WTC11 (cell line): ENCODE data around the gene NCKIPSD. TPM values are rescaled to one million over a fixed set of nuclear protein-coding genes. Genes with fewer than 3 reads are reported as not detected.
A peak's percentile ranks its signal among the peaks of the same experiment; 100 is the strongest.

ENCODE experiments used
- ATF1 ChIP-seq: sonication (generic); formaldehyde crosslinking; IDR thresholded peaks from 2 replicates; pipeline ENCODE4 v1.8.1; 2023; ENCODE audit warnings: mild to moderate bottlenecking, moderate library complexity, missing genetic modification reagents
- CBFB ChIP-seq: sonication (generic); formaldehyde crosslinking; IDR thresholded peaks from 2 replicates; pipeline ENCODE4 v1.8.1; 2022; ENCODE audit warnings: mild to moderate bottlenecking, low read depth, missing genetic modification reagents
- CREB1 ChIP-seq: sonication (generic); formaldehyde crosslinking; IDR thresholded peaks from 2 replicates; pipeline ENCODE4 v1.8.0; 2023; ENCODE audit warnings: mild to moderate bottlenecking, missing genetic modification reagents
- FOXK1 ChIP-seq: sonication (generic); formaldehyde crosslinking; IDR thresholded peaks from 2 replicates; pipeline ENCODE4 v1.8.0; 2022; ENCODE audit warnings: mild to moderate bottlenecking, moderate library complexity, missing genetic modification reagents
- JAZF1 ChIP-seq: fragments of 250-450 bp; sonication (Bioruptor Pico); IDR thresholded peaks from 2 replicates; pipeline ENCODE4 v1.9.0; 2021; ENCODE audit warnings: moderate library complexity, mild to moderate bottlenecking, inconsistent platforms
- JUN ChIP-seq: sonication (generic); formaldehyde crosslinking; IDR thresholded peaks from 2 replicates; pipeline ENCODE4 v1.8.0; 2023; ENCODE audit warnings: mild to moderate bottlenecking, missing genetic modification reagents
- PRRX2 ChIP-seq: fragments of 250-450 bp; sonication (Bioruptor Pico); IDR thresholded peaks from 2 replicates; pipeline ENCODE4 v1.8.0; 2021; ENCODE audit warnings: mild to moderate bottlenecking
- SMAD4 ChIP-seq: sonication (generic); formaldehyde crosslinking; IDR thresholded peaks from 2 replicates; pipeline ENCODE4 v1.8.0; 2022; ENCODE audit warnings: mild to moderate bottlenecking, missing genetic modification reagents
- SP1 ChIP-seq: sonication (generic); formaldehyde crosslinking; conservative IDR thresholded peaks from 2 replicates; pipeline ENCODE4 v1.8.1; 2022; ENCODE audit warnings: missing genetic modification reagents
- TP53 ChIP-seq: sonication (generic); formaldehyde crosslinking; IDR thresholded peaks from 2 replicates; pipeline ENCODE4 v1.8.1; 2023; ENCODE audit warnings: mild to moderate bottlenecking, missing genetic modification reagents
- ZNF138 ChIP-seq: sonication (generic); formaldehyde crosslinking; conservative IDR thresholded peaks from 2 replicates; pipeline ENCODE4 v1.8.1; 2022; ENCODE audit warnings: mild to moderate bottlenecking, moderate library complexity, missing genetic modification reagents
- total RNA-seq: library from RNA; stranded (reverse); gene quantifications from 3 replicates; pipeline ENCODE4 v1.2.3, GENCODE V29; 2021
- TF ChIP-seq, protein P1 (sequence below): sonication (generic); formaldehyde crosslinking; IDR thresholded peaks from 2 replicates; pipeline ENCODE4 v1.8.0; 2022; ENCODE audit warnings: mild to moderate bottlenecking, missing genetic modification reagents
- TF ChIP-seq, protein P2 (sequence below): sonication (generic); formaldehyde crosslinking; IDR thresholded peaks from 2 replicates; pipeline ENCODE4 v1.8.1; 2022; ENCODE audit warnings: mild to moderate bottlenecking, moderate library complexity, missing genetic modification reagents
- TF ChIP-seq, protein P3 (sequence below): sonication (generic); formaldehyde crosslinking; IDR thresholded peaks from 2 replicates; pipeline ENCODE4 v1.8.1; 2023; ENCODE audit warnings: mild to moderate bottlenecking, missing genetic modification reagents
- TF ChIP-seq, protein P4 (sequence below): fragments of 250-450 bp; sonication (Bioruptor Pico); IDR thresholded peaks from 2 replicates; pipeline ENCODE4 v1.9.0; 2021; ENCODE audit warnings: mild to moderate bottlenecking
- TF ChIP-seq, protein P5 (sequence below): sonication (generic); formaldehyde crosslinking; IDR thresholded peaks from 2 replicates; pipeline ENCODE4 v1.8.0; 2023; ENCODE audit warnings: missing genetic modification reagents, mild to moderate bottlenecking, borderline replicate concordance
- TF ChIP-seq, protein P6 (sequence below): fragments of 250-450 bp; sonication (Bioruptor Pico); IDR thresholded peaks from 2 replicates; pipeline ENCODE4 v1.9.0; 2021; ENCODE audit warnings: mild to moderate bottlenecking
- TF ChIP-seq, protein P7 (sequence below): sonication (generic); formaldehyde crosslinking; IDR thresholded peaks from 2 replicates; pipeline ENCODE4 v1.8.1; 2023; ENCODE audit warnings: mild to moderate bottlenecking, missing genetic modification reagents, borderline replicate concordance
- TF ChIP-seq, protein P8 (sequence below): sonication (generic); formaldehyde crosslinking; IDR thresholded peaks from 2 replicates; pipeline ENCODE4 v1.8.0; 2022; ENCODE audit warnings: mild to moderate bottlenecking, missing genetic modification reagents
- TF ChIP-seq, protein P9 (sequence below): sonication (generic); formaldehyde crosslinking; IDR thresholded peaks from 2 replicates; pipeline ENCODE4 v1.8.1; 2022; ENCODE audit warnings: low read depth, mild to moderate bottlenecking, moderate library complexity, missing genetic modification reagents, borderline replicate concordance

Gene NCKIPSD
- total RNA-seq, 1 experiment from 2014 or later, result 40.1 TPM

DNA sequence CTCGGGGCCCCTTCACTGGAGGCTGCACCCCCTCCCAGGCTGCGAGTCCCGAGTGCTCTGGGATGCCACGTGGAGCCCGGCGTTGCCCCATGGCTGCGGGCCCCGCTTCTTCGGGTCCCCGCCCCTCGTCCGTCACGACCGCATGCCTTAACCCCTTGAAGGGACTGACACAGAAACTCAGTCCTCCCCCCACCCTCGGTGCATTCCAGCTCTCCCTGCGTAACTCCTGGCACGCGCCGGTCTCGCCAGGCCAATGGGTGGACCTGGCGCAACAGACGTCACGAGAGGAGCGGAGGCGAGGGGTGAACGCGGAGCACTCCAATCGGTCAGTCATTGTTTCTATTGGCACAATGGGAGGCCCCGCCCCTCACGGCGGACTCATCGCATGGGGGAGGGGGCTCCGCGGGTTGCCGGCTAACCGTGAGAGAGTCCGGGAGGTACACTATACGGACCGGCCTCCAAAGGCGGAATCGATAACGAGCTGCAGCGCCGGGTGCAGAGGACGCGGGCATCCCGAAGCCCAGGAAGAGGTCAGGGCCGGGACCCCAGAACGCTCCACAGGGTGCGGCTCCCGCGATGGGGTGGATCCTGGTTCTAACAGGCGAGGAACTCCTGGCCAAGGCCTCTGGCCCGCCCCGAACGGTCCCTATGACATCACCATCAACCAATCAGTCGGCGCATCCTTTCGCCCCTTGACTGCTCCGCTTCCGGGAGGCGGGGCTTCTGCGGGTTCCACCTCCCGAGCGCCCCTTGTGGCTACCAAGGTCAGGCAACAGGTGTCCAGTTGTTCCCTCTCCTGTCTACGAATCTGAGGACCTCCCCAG lies 22.0 kb downstream of the NCKIPSD start (continued):
- TF ChIP-seq JAZF1 (CRISPR knock-in tag) (no peak), JUN (peak; percentile 36; the same call in 1 of the 2 replicates), ATF1 (CRISPR knock-in tag) (0 out of 2 replicates have a peak, but pooled peaks have one; percentile 61), CREB1 (CRISPR knock-in tag) (peak; percentile 15; the same call in 1 of the 2 replicates), ZNF138 (CRISPR knock-in tag) (peak; percentile 83; the same call in 1 of the 2 replicates), SMAD4 (CRISPR knock-in tag) (no peak), PRRX2 (CRISPR knock-in tag) (no peak; the same call in 1 of the 2 replicates), SP1 (CRISPR knock-in tag) (peak; percentile 86), FOXK1 (CRISPR knock-in tag) (peak; percentile 96), CBFB (CRISPR knock-in tag) (peak; percentile 52; the same call in 1 of the 2 replicates), TP53 (CRISPR knock-in tag) (peak; percentile 95)
- TF ChIP-seq, protein P1, sequence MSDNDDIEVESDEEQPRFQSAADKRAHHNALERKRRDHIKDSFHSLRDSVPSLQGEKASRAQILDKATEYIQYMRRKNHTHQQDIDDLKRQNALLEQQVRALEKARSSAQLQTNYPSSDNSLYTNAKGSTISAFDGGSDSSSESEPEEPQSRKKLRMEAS (CRISPR knock-in tag), result peak; percentile 98
- TF ChIP-seq, protein P2, sequence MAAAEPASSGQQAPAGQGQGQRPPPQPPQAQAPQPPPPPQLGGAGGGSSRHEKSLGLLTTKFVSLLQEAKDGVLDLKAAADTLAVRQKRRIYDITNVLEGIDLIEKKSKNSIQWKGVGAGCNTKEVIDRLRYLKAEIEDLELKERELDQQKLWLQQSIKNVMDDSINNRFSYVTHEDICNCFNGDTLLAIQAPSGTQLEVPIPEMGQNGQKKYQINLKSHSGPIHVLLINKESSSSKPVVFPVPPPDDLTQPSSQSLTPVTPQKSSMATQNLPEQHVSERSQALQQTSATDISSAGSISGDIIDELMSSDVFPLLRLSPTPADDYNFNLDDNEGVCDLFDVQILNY (CRISPR knock-in tag), result peak; percentile 85
- TF ChIP-seq, protein P3, sequence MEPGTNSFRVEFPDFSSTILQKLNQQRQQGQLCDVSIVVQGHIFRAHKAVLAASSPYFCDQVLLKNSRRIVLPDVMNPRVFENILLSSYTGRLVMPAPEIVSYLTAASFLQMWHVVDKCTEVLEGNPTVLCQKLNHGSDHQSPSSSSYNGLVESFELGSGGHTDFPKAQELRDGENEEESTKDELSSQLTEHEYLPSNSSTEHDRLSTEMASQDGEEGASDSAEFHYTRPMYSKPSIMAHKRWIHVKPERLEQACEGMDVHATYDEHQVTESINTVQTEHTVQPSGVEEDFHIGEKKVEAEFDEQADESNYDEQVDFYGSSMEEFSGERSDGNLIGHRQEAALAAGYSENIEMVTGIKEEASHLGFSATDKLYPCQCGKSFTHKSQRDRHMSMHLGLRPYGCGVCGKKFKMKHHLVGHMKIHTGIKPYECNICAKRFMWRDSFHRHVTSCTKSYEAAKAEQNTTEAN (CRISPR knock-in tag), result peak; percentile 98
- TF ChIP-seq, protein P4, sequence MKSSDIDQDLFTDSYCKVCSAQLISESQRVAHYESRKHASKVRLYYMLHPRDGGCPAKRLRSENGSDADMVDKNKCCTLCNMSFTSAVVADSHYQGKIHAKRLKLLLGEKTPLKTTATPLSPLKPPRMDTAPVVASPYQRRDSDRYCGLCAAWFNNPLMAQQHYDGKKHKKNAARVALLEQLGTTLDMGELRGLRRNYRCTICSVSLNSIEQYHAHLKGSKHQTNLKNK (CRISPR knock-in tag), result no peak; the same call in 1 of the 2 replicates
- TF ChIP-seq, protein P5, sequence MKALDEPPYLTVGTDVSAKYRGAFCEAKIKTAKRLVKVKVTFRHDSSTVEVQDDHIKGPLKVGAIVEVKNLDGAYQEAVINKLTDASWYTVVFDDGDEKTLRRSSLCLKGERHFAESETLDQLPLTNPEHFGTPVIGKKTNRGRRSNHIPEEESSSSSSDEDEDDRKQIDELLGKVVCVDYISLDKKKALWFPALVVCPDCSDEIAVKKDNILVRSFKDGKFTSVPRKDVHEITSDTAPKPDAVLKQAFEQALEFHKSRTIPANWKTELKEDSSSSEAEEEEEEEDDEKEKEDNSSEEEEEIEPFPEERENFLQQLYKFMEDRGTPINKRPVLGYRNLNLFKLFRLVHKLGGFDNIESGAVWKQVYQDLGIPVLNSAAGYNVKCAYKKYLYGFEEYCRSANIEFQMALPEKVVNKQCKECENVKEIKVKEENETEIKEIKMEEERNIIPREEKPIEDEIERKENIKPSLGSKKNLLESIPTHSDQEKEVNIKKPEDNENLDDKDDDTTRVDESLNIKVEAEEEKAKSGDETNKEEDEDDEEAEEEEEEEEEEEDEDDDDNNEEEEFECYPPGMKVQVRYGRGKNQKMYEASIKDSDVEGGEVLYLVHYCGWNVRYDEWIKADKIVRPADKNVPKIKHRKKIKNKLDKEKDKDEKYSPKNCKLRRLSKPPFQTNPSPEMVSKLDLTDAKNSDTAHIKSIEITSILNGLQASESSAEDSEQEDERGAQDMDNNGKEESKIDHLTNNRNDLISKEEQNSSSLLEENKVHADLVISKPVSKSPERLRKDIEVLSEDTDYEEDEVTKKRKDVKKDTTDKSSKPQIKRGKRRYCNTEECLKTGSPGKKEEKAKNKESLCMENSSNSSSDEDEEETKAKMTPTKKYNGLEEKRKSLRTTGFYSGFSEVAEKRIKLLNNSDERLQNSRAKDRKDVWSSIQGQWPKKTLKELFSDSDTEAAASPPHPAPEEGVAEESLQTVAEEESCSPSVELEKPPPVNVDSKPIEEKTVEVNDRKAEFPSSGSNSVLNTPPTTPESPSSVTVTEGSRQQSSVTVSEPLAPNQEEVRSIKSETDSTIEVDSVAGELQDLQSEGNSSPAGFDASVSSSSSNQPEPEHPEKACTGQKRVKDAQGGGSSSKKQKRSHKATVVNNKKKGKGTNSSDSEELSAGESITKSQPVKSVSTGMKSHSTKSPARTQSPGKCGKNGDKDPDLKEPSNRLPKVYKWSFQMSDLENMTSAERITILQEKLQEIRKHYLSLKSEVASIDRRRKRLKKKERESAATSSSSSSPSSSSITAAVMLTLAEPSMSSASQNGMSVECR (CRISPR knock-in tag), result peak; percentile 38; the same call in 1 of the 2 replicates
- TF ChIP-seq, protein P6, sequence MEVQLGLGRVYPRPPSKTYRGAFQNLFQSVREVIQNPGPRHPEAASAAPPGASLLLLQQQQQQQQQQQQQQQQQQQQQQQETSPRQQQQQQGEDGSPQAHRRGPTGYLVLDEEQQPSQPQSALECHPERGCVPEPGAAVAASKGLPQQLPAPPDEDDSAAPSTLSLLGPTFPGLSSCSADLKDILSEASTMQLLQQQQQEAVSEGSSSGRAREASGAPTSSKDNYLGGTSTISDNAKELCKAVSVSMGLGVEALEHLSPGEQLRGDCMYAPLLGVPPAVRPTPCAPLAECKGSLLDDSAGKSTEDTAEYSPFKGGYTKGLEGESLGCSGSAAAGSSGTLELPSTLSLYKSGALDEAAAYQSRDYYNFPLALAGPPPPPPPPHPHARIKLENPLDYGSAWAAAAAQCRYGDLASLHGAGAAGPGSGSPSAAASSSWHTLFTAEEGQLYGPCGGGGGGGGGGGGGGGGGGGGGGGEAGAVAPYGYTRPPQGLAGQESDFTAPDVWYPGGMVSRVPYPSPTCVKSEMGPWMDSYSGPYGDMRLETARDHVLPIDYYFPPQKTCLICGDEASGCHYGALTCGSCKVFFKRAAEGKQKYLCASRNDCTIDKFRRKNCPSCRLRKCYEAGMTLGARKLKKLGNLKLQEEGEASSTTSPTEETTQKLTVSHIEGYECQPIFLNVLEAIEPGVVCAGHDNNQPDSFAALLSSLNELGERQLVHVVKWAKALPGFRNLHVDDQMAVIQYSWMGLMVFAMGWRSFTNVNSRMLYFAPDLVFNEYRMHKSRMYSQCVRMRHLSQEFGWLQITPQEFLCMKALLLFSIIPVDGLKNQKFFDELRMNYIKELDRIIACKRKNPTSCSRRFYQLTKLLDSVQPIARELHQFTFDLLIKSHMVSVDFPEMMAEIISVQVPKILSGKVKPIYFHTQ (CRISPR knock-in tag), result no peak
- TF ChIP-seq, protein P7, sequence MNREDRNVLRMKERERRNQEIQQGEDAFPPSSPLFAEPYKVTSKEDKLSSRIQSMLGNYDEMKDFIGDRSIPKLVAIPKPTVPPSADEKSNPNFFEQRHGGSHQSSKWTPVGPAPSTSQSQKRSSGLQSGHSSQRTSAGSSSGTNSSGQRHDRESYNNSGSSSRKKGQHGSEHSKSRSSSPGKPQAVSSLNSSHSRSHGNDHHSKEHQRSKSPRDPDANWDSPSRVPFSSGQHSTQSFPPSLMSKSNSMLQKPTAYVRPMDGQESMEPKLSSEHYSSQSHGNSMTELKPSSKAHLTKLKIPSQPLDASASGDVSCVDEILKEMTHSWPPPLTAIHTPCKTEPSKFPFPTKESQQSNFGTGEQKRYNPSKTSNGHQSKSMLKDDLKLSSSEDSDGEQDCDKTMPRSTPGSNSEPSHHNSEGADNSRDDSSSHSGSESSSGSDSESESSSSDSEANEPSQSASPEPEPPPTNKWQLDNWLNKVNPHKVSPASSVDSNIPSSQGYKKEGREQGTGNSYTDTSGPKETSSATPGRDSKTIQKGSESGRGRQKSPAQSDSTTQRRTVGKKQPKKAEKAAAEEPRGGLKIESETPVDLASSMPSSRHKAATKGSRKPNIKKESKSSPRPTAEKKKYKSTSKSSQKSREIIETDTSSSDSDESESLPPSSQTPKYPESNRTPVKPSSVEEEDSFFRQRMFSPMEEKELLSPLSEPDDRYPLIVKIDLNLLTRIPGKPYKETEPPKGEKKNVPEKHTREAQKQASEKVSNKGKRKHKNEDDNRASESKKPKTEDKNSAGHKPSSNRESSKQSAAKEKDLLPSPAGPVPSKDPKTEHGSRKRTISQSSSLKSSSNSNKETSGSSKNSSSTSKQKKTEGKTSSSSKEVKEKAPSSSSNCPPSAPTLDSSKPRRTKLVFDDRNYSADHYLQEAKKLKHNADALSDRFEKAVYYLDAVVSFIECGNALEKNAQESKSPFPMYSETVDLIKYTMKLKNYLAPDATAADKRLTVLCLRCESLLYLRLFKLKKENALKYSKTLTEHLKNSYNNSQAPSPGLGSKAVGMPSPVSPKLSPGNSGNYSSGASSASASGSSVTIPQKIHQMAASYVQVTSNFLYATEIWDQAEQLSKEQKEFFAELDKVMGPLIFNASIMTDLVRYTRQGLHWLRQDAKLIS (CRISPR knock-in tag), result no peak; the same call in 1 of the 2 replicates
- TF ChIP-seq, protein P8, sequence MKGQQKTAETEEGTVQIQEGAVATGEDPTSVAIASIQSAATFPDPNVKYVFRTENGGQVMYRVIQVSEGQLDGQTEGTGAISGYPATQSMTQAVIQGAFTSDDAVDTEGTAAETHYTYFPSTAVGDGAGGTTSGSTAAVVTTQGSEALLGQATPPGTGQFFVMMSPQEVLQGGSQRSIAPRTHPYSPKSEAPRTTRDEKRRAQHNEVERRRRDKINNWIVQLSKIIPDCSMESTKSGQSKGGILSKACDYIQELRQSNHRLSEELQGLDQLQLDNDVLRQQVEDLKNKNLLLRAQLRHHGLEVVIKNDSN, result peak; percentile 80
- TF ChIP-seq, protein P9, sequence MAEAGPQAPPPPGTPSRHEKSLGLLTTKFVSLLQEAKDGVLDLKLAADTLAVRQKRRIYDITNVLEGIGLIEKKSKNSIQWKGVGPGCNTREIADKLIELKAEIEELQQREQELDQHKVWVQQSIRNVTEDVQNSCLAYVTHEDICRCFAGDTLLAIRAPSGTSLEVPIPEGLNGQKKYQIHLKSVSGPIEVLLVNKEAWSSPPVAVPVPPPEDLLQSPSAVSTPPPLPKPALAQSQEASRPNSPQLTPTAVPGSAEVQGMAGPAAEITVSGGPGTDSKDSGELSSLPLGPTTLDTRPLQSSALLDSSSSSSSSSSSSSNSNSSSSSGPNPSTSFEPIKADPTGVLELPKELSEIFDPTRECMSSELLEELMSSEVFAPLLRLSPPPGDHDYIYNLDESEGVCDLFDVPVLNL (CRISPR knock-in tag), result 0 out of 2 replicates have a peak, but pooled peaks have one; percentile 65
